HG02885 (cell line): ENCODE data around the gene NISCH.
A peak's percentile ranks its signal among the peaks of the same experiment; 100 is the strongest.
"Not testable (repeated sequence)": the region's sequence is repeated elsewhere in the genome, so short reads cannot be mapped to it uniquely, and the experiment has no call there.

ENCODE experiments used
- ATAC-seq: cut with Tn5 transposase; IDR thresholded peaks from one replicate; pipeline ENCODE4 v1.9.1; 2021; ENCODE audit warnings: mild to moderate bottlenecking; ENCODE audit not compliant: unreplicated experiment, poor library complexity

Gene NISCH

DNA sequence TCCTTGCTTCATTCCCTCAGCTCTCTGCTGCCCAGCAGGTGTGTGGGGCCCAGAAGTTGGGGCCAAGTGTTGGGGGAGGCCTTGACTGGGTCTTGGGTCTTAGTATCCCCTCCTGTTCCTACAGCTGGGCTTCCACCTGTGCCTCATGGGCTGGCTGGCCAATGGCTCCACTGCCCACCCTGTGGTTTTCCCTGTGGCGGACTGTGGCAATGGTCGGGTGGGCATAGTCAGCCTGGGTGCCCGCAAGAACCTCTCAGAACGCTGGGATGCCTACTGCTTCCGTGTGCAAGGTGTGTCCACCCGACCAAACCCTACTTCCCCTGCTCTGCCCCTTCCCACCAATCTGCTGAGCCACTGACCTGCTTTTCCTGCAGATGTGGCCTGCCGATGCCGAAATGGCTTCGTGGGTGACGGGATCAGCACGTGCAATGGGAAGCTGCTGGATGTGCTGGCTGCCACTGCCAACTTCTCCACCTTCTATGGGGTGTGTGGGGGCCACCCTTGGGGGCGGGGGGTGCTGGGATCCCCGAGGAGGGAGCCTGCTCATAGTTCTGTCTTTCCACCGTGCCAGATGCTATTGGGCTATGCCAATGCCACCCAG is 67.3 kb downstream of the NISCH start:
- no peak for ATAC-seq

DNA sequence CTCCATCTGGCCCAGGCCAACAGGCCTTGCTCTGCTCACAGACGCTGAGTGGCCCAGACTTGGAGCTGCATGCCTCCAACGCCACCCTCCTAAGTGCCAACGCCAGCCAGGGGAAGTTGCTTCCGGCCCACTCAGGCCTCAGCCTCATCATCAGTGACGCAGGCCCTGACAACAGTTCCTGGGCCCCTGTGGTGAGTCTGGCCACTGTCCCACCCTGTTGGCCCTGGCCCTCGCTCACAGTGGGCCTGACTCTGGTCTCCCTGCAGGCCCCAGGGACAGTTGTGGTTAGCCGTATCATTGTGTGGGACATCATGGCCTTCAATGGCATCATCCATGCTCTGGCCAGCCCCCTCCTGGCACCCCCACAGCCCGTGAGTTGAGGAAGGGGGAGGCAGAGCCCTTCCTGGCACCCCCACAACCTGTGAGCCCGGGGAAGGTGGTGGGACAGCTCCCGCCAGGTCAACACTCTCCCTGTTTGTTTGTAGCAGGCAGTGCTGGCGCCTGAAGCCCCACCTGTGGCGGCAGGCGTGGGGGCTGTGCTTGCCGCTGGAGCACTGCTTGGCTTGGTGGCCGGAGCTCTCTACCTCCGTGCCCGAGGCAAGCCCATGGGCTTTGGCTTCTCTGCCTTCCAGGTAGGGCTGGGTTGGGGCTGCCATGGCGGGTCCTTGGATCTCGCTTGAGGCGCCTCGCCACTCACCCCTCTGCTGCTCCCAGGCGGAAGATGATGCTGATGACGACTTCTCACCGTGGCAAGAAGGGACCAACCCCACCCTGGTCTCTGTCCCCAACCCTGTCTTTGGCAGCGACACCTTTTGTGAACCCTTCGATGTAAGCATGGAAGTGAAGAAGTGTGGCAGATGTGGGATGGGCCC is 68.2 kb downstream of the NISCH start:
- no peak for ATAC-seq

GRCh38 chr3:52524258-52524751 is 68.9 kb downstream of the NISCH start:
- ATAC-seq: no peak

DNA sequence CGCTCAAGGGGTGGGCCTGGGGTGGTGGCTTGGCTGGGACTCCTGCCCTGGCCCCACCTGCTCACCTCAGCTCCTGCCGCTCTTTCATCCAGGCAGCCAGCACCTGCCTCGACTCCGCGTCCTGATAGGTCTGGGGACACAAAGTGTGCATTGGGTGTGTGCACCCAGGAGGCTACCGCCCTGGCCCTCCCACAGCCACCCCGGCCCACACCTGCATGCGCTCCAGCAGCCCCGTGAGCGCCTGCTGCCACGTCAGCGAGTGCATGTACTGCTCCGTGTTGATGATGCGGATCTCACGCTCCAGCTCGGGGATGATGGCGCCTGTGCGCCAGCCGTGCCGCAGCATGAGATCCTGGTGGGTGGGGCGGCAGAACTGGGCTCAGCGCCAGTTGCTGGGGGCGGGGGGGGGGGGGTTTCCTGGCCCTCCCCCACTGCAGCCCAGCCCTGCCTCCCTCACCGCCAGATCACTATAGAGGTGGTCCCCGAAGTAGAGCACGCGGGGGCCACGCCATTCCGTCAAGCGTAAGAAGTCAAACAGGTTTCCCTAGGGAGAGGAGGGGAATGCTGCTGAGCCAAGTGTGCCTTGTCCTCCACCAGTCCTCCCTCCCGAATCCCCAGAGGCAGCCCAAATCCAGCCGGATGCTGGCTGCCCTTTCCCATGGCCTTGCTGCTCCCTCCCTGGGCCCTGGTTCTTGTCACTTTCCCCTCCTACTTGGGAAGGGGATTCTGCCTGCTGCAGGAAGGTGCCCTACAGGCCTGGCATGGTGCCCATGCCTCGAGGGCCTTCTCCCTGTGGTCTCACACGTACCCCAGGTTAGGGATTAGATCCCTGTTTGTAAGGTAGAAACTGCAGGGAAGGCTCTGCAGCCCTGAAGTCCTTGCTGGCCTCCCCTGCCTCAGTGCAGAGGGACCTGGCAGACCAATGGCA is 69.6 kb downstream of the NISCH start:
- no peak for ATAC-seq

DNA sequence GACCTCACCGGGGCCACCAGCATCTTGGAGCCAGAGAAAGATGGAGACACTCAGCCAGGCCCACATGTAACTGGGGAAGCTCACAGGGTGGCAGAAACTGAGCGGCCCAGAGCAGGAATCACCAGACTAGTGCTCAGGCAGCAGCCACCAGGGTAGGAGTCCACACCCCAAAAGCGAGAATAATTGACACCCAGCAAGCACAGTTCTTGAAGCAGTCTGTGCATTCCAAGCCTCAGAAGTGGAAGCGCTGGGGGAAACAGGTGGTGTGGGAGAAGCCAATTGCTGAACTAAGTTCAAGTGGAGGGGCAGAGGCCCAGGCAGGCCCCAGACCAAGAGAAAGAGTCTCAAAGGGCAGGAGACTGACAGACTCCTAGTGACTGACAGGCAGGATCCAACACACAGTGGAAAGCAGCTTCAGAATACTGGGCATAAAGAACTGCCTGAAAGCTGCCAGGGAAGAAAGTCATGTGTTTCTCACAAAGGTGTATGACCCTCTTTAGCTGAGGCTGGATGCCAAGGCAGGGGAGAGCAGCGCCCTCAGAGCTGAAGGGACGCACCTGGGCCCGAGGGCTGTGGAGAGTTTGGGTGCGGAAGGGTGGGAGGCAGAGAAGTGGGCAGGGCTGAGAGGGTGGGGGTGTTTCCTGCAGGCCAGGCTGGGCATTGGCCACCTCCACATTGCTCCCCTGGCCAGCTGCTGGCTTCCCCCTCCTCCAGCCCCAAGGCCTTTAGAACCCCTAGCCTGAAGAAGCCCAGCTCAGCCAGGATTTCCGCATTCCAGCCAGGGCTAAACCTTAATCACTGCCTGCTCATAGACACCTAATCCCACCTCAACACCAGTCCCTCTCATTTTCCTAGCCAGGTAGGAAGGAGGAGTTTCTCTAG is 70.5 kb downstream of the NISCH start:
- ATAC-seq: no peak

DNA sequence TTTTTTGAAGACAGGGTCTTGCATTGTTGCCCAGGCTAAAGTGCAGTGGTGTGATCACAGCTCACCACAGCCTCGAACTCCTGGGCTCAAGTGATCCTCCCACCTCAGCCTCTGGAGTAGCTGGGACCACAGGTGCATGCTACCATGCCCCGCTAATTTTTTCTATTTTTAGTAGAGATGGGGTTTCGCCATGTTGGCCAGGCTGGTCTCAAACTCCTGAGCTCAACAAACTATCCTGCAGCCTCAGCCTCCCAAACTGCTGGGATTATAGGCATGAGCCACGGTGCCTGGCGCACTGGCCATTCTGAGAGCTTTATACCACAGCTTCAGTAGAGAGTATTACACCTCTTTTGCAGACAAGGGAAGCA is 71.3 kb downstream of the NISCH start:
- ATAC-seq: not testable (repeated sequence)

DNA sequence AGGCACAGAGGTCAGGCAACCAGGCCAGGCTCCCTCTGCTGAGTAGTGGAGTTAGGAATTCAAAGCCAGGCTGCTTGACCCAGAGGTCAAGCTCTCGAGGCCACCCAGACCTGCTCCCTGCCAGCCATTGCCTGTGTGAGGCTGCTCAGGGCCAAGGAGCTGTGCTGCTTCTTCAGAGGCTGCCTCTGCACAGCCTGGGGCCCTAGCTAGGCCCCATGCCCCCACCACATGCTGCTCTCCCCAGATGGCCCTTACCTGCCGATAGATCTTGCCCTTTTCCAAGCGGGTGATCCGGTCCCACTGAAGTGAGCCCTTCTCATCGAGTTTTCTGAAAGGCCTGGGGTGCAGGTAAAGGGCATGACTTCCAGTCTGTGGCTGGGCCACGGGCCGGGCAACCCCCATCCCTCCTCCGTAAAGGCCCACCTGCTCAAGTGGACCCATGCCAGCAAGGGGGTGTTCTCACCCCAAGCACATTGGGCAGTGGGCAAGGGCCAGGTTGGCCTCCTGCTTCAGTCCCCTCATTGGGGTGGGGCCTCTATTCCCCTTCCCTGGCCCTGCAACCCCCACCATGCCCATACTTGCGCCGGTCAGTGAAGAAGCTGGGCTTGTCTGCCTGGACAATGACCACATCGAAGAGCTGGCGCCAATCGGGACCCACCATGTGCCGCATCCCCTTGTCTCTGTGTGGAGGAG is 71.8 kb downstream of the NISCH start:
- no peak for ATAC-seq

DNA sequence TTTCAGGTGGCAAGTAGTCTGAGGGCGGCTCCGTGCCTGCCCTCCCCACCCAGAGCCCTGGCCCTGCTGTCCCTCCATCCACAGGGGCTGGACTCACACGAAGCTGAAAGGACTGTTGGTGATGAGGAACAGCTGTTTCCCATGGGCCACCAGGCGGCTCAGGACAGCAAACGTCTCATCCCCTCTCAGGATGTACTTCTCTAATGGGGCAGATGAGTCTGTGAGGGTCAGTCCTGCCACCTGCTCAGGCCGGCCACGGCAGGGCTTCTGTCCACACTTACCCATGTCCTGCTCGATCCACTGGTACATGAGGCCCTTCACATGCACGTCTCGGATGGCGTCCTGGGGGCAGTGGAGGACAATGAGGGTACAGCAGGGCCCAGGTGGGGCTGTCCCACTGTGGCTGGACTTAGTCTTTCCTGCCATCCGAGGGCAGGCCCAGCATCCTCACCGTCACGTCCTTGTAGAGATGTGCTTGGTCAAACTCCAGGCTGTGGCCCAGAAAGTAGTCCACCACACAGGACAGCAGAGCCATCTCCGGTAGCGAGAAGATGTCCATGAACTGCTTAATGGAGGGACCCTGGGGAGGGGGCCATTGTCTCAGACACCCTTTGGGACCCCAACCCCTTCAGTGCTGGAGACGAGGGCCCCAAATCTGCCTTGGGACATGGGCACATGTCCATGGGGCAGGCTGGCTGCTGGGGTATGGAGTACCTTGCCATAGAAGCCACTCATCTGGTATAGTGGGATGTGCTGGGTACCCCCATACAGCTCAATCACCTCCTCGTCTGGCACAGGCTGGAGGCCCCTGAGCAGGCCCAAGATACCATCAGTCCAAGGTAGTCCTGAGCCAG is 72.6 kb downstream of the NISCH start:
- ATAC-seq: no peak

GRCh38 chr3:52528586-52529375 is 73.4 kb downstream of the NISCH start:
- no peak for ATAC-seq

- no peak for ATAC-seq
Observed at GRCh38 chr3:52529376-52530333, 74.3 kb downstream of the NISCH start.

DNA sequence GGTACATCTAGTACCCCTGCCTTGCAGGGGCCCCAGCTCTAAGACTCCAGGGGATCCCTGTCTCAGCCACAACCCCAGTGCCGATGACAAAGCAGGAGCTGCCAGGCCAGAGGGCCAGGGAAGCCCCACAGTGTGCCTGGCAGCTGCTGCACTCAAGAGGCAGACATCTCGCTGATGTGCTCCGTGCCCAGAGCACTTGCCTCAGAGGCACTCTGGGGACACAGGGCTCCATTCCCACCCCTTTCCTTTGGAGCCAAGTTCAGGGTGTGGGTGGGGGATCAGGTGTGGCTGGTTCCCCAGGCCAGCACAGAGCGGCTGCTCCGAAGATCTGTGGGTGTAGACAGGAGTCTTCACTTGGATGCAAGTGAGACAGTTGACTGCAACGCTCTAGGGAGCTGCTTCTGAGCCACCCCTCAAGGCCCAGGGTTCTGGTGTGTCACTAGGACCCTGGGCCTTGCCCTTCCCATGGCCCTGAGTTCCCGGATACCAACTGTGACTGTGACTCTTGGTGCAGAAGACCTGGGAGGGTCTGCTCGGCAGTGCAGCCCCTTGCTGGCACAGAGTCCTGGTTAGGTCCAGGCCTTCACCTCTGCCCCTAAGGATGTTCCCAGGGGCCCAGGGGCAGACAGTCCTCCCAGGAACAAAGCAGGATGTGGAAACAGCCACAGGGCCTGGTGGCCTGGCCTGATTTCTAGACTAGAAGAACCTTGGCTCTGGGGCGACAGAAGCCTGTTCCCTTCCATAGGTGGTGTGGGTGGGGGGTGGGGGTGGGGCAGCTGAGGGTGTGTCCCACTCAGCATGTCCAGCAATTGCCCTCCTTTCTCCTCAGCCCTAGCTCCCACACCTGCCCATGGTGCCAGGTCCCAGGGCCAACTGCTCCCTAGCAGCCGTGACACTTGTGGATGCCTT is 75.8 kb downstream of the NISCH start:
- no peak for ATAC-seq

DNA sequence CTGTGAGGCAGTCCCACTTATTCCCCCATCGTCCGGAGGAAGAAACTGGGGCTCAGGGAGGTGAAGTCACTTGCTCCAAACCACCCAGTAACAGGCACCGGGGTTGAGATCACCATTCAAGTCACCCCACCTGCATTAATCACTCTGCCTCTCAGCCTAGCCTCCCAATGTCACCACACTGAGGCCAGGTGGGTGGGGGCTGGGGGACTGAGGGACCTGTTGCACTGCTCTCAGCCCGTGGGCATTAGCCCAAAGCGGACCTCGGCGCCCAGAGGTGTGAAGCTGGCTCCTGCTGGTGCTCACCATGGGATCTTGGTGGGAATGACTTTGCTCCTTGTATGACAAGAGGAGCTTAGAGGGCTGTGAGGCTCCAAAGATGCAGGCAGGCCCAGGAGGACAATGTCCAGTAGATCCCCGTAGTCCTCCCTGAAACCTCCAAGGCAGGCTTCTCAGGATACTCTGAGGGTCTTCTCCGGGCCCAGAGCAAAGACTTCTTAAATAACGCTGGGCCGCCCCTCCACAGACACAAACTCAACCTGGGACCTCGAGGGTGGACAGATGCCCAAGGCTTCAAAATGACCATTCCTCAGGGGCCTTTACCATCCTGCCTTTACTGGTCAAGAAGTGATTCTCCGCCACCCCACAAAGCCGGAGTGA is 76.6 kb downstream of the NISCH start:
- ATAC-seq: no peak

DNA sequence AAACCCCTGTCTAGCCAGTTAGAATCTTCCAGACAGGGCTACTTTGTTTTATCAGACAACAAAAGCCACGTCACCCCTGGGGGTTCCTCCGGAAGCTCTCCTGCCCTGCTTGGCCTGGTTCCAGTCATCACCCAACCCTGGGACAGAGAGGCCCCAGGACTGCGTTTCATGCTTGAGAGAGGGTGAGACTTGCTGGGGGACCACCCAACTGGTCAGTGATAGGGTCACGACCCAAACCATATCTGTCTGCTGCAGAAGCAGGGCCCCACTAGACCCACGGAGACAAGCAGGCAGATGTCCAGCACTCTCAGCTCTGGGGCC is 77.1 kb downstream of the NISCH start:
- no peak for ATAC-seq

GRCh38 chr3:52532838-52533622 is 77.6 kb downstream of the NISCH start:
- ATAC-seq: peak; percentile 1
